ENCODE measurements around the gene PRKACG. TPM values are rescaled to one million over a fixed set of nuclear protein-coding genes. Genes with fewer than 3 reads are reported as not detected.

PRKACG gene
- total RNA-seq, 1 donor: under 0.01 TPM

Other genes starting within 250 kb of the PRKACG start
- gene FXN, start 21.6 kb upstream of the PRKACG start, total RNA-seq: 6.5 TPM
- 34.7 TPM for gene TJP2, start 160.2 kb upstream of the PRKACG start, total RNA-seq

Data from hematopoietic multipotent progenitor cell (in vitro differentiated cells).